ENCODE data around the gene FAT2. TPM values are rescaled to one million over a fixed set of nuclear protein-coding genes. Genes with fewer than 3 reads are reported as not detected.
"Not testable (repeated sequence)": the region's sequence is repeated elsewhere in the genome, so short reads cannot be mapped to it uniquely, and the experiment has no call there.

Gene FAT2
- total RNA-seq, 4 donors from 2014 or later, result 86.5 to 117 (median 99.0) TPM

- WGBS, 2 donors, result 12 to 26% methylated on average over 3 of the region's 6 CpGs
- Histone ChIP-seq H3K9me3 (no peaks in the 10 kb centered on the region), H3K4me1 (peaks cover 19 to 100% (median 39%) of the 10 kb centered on the region in 3 donors), H3K27me3 (no peaks in the 10 kb centered on the region), H3K4me3 (peak overlapping the region in 1 of 4 donors; percentile 3), H3K27ac (peak overlapping the region; percentile 81 to 94 (median 85)), H3K36me3 (peaks cover 0 to 21% (median 0%) of the 10 kb centered on the region in 3 donors)
- TF ChIP-seq, protein P1, sequence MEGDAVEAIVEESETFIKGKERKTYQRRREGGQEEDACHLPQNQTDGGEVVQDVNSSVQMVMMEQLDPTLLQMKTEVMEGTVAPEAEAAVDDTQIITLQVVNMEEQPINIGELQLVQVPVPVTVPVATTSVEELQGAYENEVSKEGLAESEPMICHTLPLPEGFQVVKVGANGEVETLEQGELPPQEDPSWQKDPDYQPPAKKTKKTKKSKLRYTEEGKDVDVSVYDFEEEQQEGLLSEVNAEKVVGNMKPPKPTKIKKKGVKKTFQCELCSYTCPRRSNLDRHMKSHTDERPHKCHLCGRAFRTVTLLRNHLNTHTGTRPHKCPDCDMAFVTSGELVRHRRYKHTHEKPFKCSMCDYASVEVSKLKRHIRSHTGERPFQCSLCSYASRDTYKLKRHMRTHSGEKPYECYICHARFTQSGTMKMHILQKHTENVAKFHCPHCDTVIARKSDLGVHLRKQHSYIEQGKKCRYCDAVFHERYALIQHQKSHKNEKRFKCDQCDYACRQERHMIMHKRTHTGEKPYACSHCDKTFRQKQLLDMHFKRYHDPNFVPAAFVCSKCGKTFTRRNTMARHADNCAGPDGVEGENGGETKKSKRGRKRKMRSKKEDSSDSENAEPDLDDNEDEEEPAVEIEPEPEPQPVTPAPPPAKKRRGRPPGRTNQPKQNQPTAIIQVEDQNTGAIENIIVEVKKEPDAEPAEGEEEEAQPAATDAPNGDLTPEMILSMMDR (IDR thresholded peaks at IDR 0.05), result peak in 1 of 6 experiments; percentile 21
- TF ChIP-seq POLR2A (IDR thresholded peaks at IDR 0.05), result no peak
- no peak for DNase-seq
- intact Hi-C loops (cut with DNase I), result no loop called here
These were observed 10.3 kb downstream of the FAT2 start for GRCh38 chr5:151580858-151581257.

- intact Hi-C loops (cut with DNase I), result no loop called here
These were observed 10.9 kb downstream of the FAT2 start for GRCh38 chr5:151580239-151580638.

DNA sequence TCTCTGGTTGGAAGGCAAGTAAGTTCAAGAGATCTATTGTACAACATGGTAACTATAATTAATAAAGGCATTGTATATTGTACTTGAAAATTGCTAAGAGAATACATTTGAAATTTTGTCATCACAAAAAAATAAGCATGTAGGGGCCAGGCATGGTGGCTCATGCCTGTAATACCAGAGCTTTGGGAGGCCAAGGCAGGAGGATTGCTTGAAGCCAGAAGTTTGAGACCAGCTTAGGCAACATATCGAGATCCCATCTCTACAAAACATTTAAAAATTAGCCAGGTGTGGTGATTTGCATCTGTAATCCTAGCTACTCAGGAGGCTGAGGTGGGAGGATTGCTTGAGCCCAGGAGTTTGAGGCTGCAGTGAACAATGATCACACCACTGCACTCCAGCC is 12.0 kb downstream of the FAT2 start:
- intact Hi-C loops (cut with DNase I); H3K9me3 ChIP-seq; DNase-seq; H3K27me3 ChIP-seq; H3K4me3 ChIP-seq: not testable (repeated sequence)
- Histone ChIP-seq H3K27ac (peak overlapping the region in 2 of 4 donors; percentile 14 to 43), H3K4me1 (peaks cover 13 to 100% (median 45%) of the 10 kb centered on the region in 3 donors), H3K36me3 (peaks cover 0 to 29% (median 0%) of the 10 kb centered on the region in 3 donors)
- 70 to 75% methylated on average over 1 of the region's 1 CpG for WGBS, 2 donors

More at GRCh38 chr5:151580239-151580638, 10.9 kb downstream of the FAT2 start:
- peaks cover 0 to 27% (median 0%) of the 10 kb centered on the region in 3 donors for H3K36me3 ChIP-seq
- no peak for DNase-seq
- H3K27ac ChIP-seq, result peak overlapping the region; percentile 81 to 94 (median 85)
- no peak for TF ChIP-seq POLR2A (IDR thresholded peaks at IDR 0.05)
- TF ChIP-seq, protein P1 (IDR thresholded peaks at IDR 0.05), result no peak
- H3K4me3 ChIP-seq, result peak overlapping the region in 1 of 4 donors; percentile 3
- peaks cover 19 to 100% (median 39%) of the 10 kb centered on the region in 3 donors for H3K4me1 ChIP-seq
- H3K9me3 ChIP-seq, result no peaks in the 10 kb centered on the region
- H3K27me3 ChIP-seq, result no peaks in the 10 kb centered on the region
- WGBS, 2 donors, result 52 to 65% methylated on average over 9 of the region's 9 CpGs

- no peak for DNase-seq
- Histone ChIP-seq H3K36me3 (peaks cover 0 to 29% (median 0%) of the 10 kb centered on the region in 3 donors), H3K4me3 (no peak overlapping the region), H3K4me1 (peaks cover 11 to 100% (median 52%) of the 10 kb centered on the region in 3 donors), H3K27ac (peak overlapping the region in 3 of 4 donors; percentile 10 to 57 (median 43)), H3K27me3 (no peaks in the 10 kb centered on the region), H3K9me3 (no peaks in the 10 kb centered on the region)
- TF ChIP-seq, protein P1 (IDR thresholded peaks at IDR 0.05), result no peak
- TF ChIP-seq POLR2A (IDR thresholded peaks at IDR 0.05), result no peak
- 88% methylated on average over 6 of the region's 6 CpGs for WGBS, 2 donors
- intact Hi-C loops (cut with DNase I), result no loop called here
These were observed 12.7 kb downstream of the FAT2 start for GRCh38 chr5:151578326-151579025.

GRCh38 chr5:151577566-151577965 is 13.6 kb downstream of the FAT2 start:
- no peak for DNase-seq
- Histone ChIP-seq H3K27me3 (no peaks in the 10 kb centered on the region), H3K4me1 (peaks cover 11 to 100% (median 49%) of the 10 kb centered on the region in 3 donors), H3K27ac (peak overlapping the region in 3 of 4 donors; percentile 10 to 57 (median 43)), H3K4me3 (no peak overlapping the region), H3K36me3 (peaks cover 0 to 29% (median 0%) of the 10 kb centered on the region in 3 donors), H3K9me3 (no peaks in the 10 kb centered on the region)
- 48 to 61% methylated on average over 5 of the region's 5 CpGs for WGBS, 2 donors
- TF ChIP-seq, protein P1 (IDR thresholded peaks at IDR 0.05), result no peak
- no peak for TF ChIP-seq POLR2A (IDR thresholded peaks at IDR 0.05)
- intact Hi-C loops (cut with DNase I), result no loop called here

Measured in esophagus squamous epithelium (tissue), 5 donors.